H9 (cell line): Measurements from ENCODE around the gene COPG1. TPM values are rescaled to one million over a fixed set of nuclear protein-coding genes. Genes with fewer than 3 reads are reported as not detected.

Experiments used
- DNase-seq: peaks from one replicate; pipeline ENCODE4 v3.0.0-alpha.2; 2017
- H2AFZ ChIP-seq: one replicate; pipeline ENCODE4 v1.6.1; 2013; ENCODE audit warnings: mild to moderate bottlenecking, low read length, control low read depth, moderate library complexity
- H2AK5ac ChIP-seq: 2 replicates; pipeline ENCODE4 v1.6.1; 2013; ENCODE audit warnings: low read length, control low read depth, mixed read lengths; ENCODE audit not compliant: insufficient read length
- H2BK120ac ChIP-seq: one replicate; pipeline ENCODE4 v1.6.1; 2013; ENCODE audit warnings: low read depth, mild to moderate bottlenecking, low read length, control low read depth, inconsistent platforms; ENCODE audit not compliant: poor library complexity, severe bottlenecking
- H2BK12ac ChIP-seq: 2 replicates; pipeline ENCODE4 v1.6.1; 2013; ENCODE audit warnings: low read length, control low read depth, mixed read lengths, low read depth; ENCODE audit not compliant: insufficient read length
- H2BK15ac ChIP-seq: 2 replicates; pipeline ENCODE4 v1.6.1; 2013; ENCODE audit warnings: low read depth, low read length, control low read depth
- H2BK20ac ChIP-seq: one replicate; pipeline ENCODE4 v1.6.1; 2013; ENCODE audit warnings: low read depth, mild to moderate bottlenecking, low read length, control low read depth, inconsistent platforms; ENCODE audit not compliant: poor library complexity, severe bottlenecking
- H2BK5ac ChIP-seq: 2 replicates; pipeline ENCODE4 v1.6.1; 2013; ENCODE audit warnings: low read length, control low read depth, mixed read lengths; ENCODE audit not compliant: insufficient read length
- H3K14ac ChIP-seq: 2 replicates; pipeline ENCODE4 v1.6.1; 2013; ENCODE audit warnings: low read length, control low read depth; ENCODE audit not compliant: insufficient read depth
- H3K18ac ChIP-seq: 2 replicates; pipeline ENCODE4 v1.6.1; 2013; ENCODE audit warnings: low read depth, mild to moderate bottlenecking, mixed read lengths, low read length, control low read depth; ENCODE audit not compliant: insufficient read length
- H3K23ac ChIP-seq: 2 replicates; pipeline ENCODE4 v1.6.1; 2013; ENCODE audit warnings: low read length, control low read depth, mixed read lengths, low read depth; ENCODE audit not compliant: insufficient read length
- H3K23me2 ChIP-seq: 2 replicates; pipeline ENCODE4 v1.6.1; 2013; ENCODE audit warnings: low read depth, mild to moderate bottlenecking, mixed read lengths, low read length, control low read depth; ENCODE audit not compliant: insufficient read length, poor library complexity, severe bottlenecking
- H3K27ac ChIP-seq: 2 replicates; pipeline ENCODE4 v1.5.1; 2013; ENCODE audit warnings: low read length, control low read depth, mixed read lengths, low read depth; ENCODE audit not compliant: insufficient read length
- H3K27me3 ChIP-seq: 2 replicates; pipeline ENCODE4 v1.6.1; 2013; ENCODE audit warnings: low read length, control low read depth, inconsistent platforms; ENCODE audit not compliant: insufficient read depth
- H3K4ac ChIP-seq: 2 replicates; pipeline ENCODE4 v1.6.1; 2013; ENCODE audit warnings: low read depth, mild to moderate bottlenecking, control low read depth, inconsistent platforms, low read length, moderate library complexity
- H3K4me1 ChIP-seq: 2 replicates; pipeline ENCODE4 v1.6.1; 2013; ENCODE audit warnings: low read length, control low read depth, inconsistent platforms; ENCODE audit not compliant: insufficient read depth
- H3K4me2 ChIP-seq: 2 replicates; pipeline ENCODE4 v1.6.1; 2013; ENCODE audit warnings: low read length, control low read depth, mixed read lengths; ENCODE audit not compliant: insufficient read length, insufficient read depth
- H3K56ac ChIP-seq: 2 replicates; pipeline ENCODE4 v1.6.1; 2013; ENCODE audit warnings: low read depth, mild to moderate bottlenecking, mixed read lengths, low read length, control low read depth; ENCODE audit not compliant: insufficient read length
- H3K79me1 ChIP-seq: 2 replicates; pipeline ENCODE4 v1.6.1; 2013; ENCODE audit warnings: low read depth, mild to moderate bottlenecking, moderate library complexity, low read length, control low read depth, inconsistent platforms; ENCODE audit not compliant: insufficient read depth, poor library complexity, severe bottlenecking
- H3K79me2 ChIP-seq: 2 replicates; pipeline ENCODE4 v1.6.1; 2013; ENCODE audit warnings: low read length, control low read depth, inconsistent platforms; ENCODE audit not compliant: insufficient read depth
- H3K9ac ChIP-seq: 2 replicates; pipeline ENCODE4 v1.6.1; 2013; ENCODE audit warnings: low read length, control low read depth, mixed read lengths; ENCODE audit not compliant: insufficient read length; ENCODE audit errors: extremely low read depth
- H3K9me3 ChIP-seq: one replicate; pipeline ENCODE4 v1.6.1; 2013; ENCODE audit warnings: low read depth, low read length, inconsistent platforms; ENCODE audit not compliant: control insufficient read depth
- H3T11ph ChIP-seq: one replicate; pipeline ENCODE4 v1.6.1; 2013; ENCODE audit warnings: mild to moderate bottlenecking, low read length, control low read depth, inconsistent platforms
- H4K20me1 ChIP-seq: one replicate; pipeline ENCODE4 v1.6.1; 2013; ENCODE audit not compliant: control insufficient read depth, insufficient read length, insufficient read depth
- H4K5ac ChIP-seq: 2 replicates; pipeline ENCODE4 v1.6.1; 2013; ENCODE audit warnings: low read depth, mild to moderate bottlenecking, mixed read lengths, low read length, control low read depth; ENCODE audit not compliant: insufficient read length
- H4K8ac ChIP-seq: replicated peaks from 2 replicates; pipeline ENCODE4 v1.6.1; 2013; ENCODE audit warnings: low read length, control low read depth, mixed read lengths, low read depth; ENCODE audit not compliant: insufficient read length
- H4K91ac ChIP-seq: 2 replicates; pipeline ENCODE4 v1.6.1; 2013; ENCODE audit warnings: low read depth, mild to moderate bottlenecking, moderate library complexity, mixed read lengths, low read length, control low read depth; ENCODE audit not compliant: insufficient read length
- H3K27ac Mint-ChIP-seq, 3 experiments: 2 replicates in 2 of 3; 3 replicates in 1 of 3; pipeline ENCODE4 v1.8.0; 2020 to 2021; ENCODE audit warnings: mixed read lengths in 3 of 3, mild to moderate bottlenecking in 1 of 3, moderate library complexity in 1 of 3
- H3K27me3 Mint-ChIP-seq: 2 replicates; pipeline ENCODE4 v1.8.0; 2021; ENCODE audit warnings: low read depth, mild to moderate bottlenecking, moderate library complexity, mixed read lengths
- H3K36me3 Mint-ChIP-seq, 3 experiments: 2 replicates in 2 of 3; 3 replicates in 1 of 3; pipeline ENCODE4 v1.8.0; 2020 to 2021; ENCODE audit warnings: low read depth in 3 of 3, mixed read lengths in 3 of 3; ENCODE audit not compliant: insufficient read depth in 1 of 3
- H3K4me1 Mint-ChIP-seq, 2 experiments: 2 replicates each; pipeline ENCODE4 v1.8.0; 2020; ENCODE audit warnings: mixed read lengths in 2 of 2
- H3K4me3 Mint-ChIP-seq, 2 experiments: 2 replicates in 1 of 2; 3 replicates in 1 of 2; pipeline ENCODE4 v1.8.0; 2020 to 2021; ENCODE audit warnings: mild to moderate bottlenecking in 2 of 2, mixed read lengths in 2 of 2, moderate library complexity in 1 of 2
- H3K9me3 Mint-ChIP-seq, 2 experiments: 2 replicates in 1 of 2; 3 replicates in 1 of 2; pipeline ENCODE4 v1.8.0; 2020; ENCODE audit warnings: mild to moderate bottlenecking in 2 of 2, mixed read lengths in 2 of 2, moderate library complexity in 1 of 2
- WGBS: extraction: QIAGEN DNeasy Blood & Tissue Kit; methylation state at CpG from one replicate; pipeline ENCODE4 v1.1.7; 2013; ENCODE audit warnings: missing lambda C conversion rate, low lambda C conversion rate, mixed read lengths; ENCODE audit not compliant: insufficient read length; ENCODE audit errors: extremely low coverage; 5-methylcytosine and 5-hydroxymethylcytosine counted together
- total RNA-seq: library from RNA; stranded (reverse); gene quantifications from 2 replicates; pipeline ENCODE4 v1.2.1, GENCODE V29; 2021
- TF ChIP-seq, protein P1 (sequence below): fragments of 200-600 bp; sonication (generic); conservative IDR thresholded peaks from 3 replicates; pipeline ENCODE4 v1.8.0; 2021; ENCODE audit warnings: antibody characterized with exemption, mild to moderate bottlenecking

The COPG1 gene
- total RNA-seq, 1 experiment from 2014 or later: 147 TPM

DNA sequence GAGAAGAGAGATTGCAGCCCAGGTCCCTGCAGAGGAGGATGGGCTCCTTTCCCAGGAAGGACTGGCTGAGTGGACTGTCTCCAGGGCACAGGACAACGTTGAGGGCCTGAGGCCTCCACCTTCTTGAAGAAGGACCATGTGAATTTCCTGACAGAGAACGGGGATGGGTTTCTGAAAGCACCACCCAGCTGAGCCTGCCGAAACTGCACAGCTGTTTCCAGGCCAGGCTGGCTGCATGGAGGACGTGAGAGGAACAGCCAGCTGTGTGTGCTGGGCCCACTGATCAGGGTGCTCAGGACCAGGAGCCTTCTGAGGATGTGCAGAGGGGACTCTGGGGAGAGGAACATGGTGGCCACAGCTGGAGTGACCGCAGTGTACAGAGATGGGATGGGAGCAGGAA, 68.4 kb downstream of the COPG1 start:
- no peaks in the 10 kb centered on the region; a peak in 1 of 5 replicates for H3K9me3 Mint-ChIP-seq
- Histone ChIP-seq H2BK5ac (no peak overlapping the region), H3K27ac (no peak overlapping the region), H3K56ac (no peak overlapping the region), H2BK120ac (no peak overlapping the region), H2BK20ac (no peak overlapping the region), H4K5ac (no peak overlapping the region), H4K20me1 (no peaks in the 10 kb centered on the region), H3K4me2 (no peak overlapping the region), H2AK5ac (no peak overlapping the region), H2BK12ac (no peak overlapping the region), H3K79me1 (no peaks in the 10 kb centered on the region), H2BK15ac (no peak overlapping the region), H3K23me2 (peaks cover 4% of the 10 kb centered on the region), H3K4ac (no peak overlapping the region), H3K4me1 (no peaks in the 10 kb centered on the region), H3K23ac (no peak overlapping the region), H3K9ac (no peak overlapping the region), H4K91ac (no peak overlapping the region), H2AFZ (no peak overlapping the region), H4K8ac (no peak overlapping the region), H3K18ac (no peak overlapping the region), H3K27me3 (no peaks in the 10 kb centered on the region), H3K14ac (no peak overlapping the region), H3K79me2 (no peaks in the 10 kb centered on the region), H3K9me3 (no peaks in the 10 kb centered on the region), H3T11ph (no peak overlapping the region)
- peaks cover 10 to 11% of the 10 kb centered on the region in 2 experiments for H3K4me1 Mint-ChIP-seq
- DNase-seq: no peak
- TF ChIP-seq, protein P1, sequence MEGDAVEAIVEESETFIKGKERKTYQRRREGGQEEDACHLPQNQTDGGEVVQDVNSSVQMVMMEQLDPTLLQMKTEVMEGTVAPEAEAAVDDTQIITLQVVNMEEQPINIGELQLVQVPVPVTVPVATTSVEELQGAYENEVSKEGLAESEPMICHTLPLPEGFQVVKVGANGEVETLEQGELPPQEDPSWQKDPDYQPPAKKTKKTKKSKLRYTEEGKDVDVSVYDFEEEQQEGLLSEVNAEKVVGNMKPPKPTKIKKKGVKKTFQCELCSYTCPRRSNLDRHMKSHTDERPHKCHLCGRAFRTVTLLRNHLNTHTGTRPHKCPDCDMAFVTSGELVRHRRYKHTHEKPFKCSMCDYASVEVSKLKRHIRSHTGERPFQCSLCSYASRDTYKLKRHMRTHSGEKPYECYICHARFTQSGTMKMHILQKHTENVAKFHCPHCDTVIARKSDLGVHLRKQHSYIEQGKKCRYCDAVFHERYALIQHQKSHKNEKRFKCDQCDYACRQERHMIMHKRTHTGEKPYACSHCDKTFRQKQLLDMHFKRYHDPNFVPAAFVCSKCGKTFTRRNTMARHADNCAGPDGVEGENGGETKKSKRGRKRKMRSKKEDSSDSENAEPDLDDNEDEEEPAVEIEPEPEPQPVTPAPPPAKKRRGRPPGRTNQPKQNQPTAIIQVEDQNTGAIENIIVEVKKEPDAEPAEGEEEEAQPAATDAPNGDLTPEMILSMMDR: no peak
- no peak overlapping the region; a peak in 1 of 7 replicates for H3K27ac Mint-ChIP-seq
- H3K4me3 Mint-ChIP-seq: peak overlapping the region; percentile 75 to 90; a peak in 1 of 5 replicates
- H3K27me3 Mint-ChIP-seq: no peaks in the 10 kb centered on the region; the same call in 1 of the 2 replicates
- H3K36me3 Mint-ChIP-seq: peaks cover 3 to 14% (median 9%) of the 10 kb centered on the region in 3 experiments; a peak in 5 of 7 replicates
- WGBS: no CpG with 5 or more reads among the region's 5 CpGs
